ENCODE results near the gene CD276. TPM values are rescaled to one million over a fixed set of nuclear protein-coding genes. Genes with fewer than 3 reads are reported as not detected.
"Not testable (repeated sequence)": the region's sequence is repeated elsewhere in the genome, so short reads cannot be mapped to it uniquely, and the experiment has no call there.

The CD276 gene
- total and polyA plus RNA-seq, 8 donors: 13.9 to 56.0 (median 22.7) TPM

- H3K4me1 ChIP-seq, ATAC-seq, H3K9me3 ChIP-seq, H3K27ac ChIP-seq, H3K27me3 ChIP-seq, FAIRE-seq, H3K36me3 ChIP-seq, H3K4me3 ChIP-seq: not testable (repeated sequence)
- WGBS, 2 donors: 82 to 87% methylated on average over 23 of the region's 23 CpGs
- intact Hi-C loops (cut with DNase I): loop anchor here in 1 of 3 donors (10.0 kb wide), 1 partner anchor 140 kb away; no protein-coding TSS in a partner anchor
- peak in 1 of 6 donors; percentile 53 for DNase-seq
Observed at GRCh38 chr15:73704142-73704868, 20.1 kb downstream of the CD276 start.

GRCh38 chr15:73704869-73705645, 20.9 kb downstream of the CD276 start:
- TF ChIP-seq, protein P1, sequence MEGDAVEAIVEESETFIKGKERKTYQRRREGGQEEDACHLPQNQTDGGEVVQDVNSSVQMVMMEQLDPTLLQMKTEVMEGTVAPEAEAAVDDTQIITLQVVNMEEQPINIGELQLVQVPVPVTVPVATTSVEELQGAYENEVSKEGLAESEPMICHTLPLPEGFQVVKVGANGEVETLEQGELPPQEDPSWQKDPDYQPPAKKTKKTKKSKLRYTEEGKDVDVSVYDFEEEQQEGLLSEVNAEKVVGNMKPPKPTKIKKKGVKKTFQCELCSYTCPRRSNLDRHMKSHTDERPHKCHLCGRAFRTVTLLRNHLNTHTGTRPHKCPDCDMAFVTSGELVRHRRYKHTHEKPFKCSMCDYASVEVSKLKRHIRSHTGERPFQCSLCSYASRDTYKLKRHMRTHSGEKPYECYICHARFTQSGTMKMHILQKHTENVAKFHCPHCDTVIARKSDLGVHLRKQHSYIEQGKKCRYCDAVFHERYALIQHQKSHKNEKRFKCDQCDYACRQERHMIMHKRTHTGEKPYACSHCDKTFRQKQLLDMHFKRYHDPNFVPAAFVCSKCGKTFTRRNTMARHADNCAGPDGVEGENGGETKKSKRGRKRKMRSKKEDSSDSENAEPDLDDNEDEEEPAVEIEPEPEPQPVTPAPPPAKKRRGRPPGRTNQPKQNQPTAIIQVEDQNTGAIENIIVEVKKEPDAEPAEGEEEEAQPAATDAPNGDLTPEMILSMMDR (IDR thresholded peaks at IDR 0.05): peak; percentile 63 to 79 (median 75)
- no peaks in the 10 kb centered on the region for H3K9me3 ChIP-seq
- H3K27me3 ChIP-seq: no peaks in the 10 kb centered on the region
- intact Hi-C loops (cut with DNase I): loop anchor here in 1 of 3 donors (10.0 kb wide), 1 partner anchor 140 kb away; no protein-coding TSS in a partner anchor
- FAIRE-seq (no peak), DNase-seq (peak in 5 of 6 donors; percentile 39 to 84 (median 67)), ATAC-seq (peak; percentile 54 to 84 (median 82))
- 50 to 52% methylated on average over 13 of the region's 13 CpGs for WGBS, 2 donors
- peaks cover 0 to 9% (median 0%) of the 10 kb centered on the region in 3 donors for H3K36me3 ChIP-seq
- H3K4me3 ChIP-seq: no peak overlapping the region
- H3K27ac ChIP-seq: no peak overlapping the region
- H3K4me1 ChIP-seq: no peaks in the 10 kb centered on the region

GRCh38 chr15:73708691-73709090, 24.5 kb downstream of the CD276 start:
- no peak for FAIRE-seq
- DNase-seq: no peak
- Histone ChIP-seq H3K27ac (no peak overlapping the region), H3K4me3 (no peak overlapping the region), H3K9me3 (no peaks in the 10 kb centered on the region), H3K4me1 (no peaks in the 10 kb centered on the region), H3K27me3 (no peaks in the 10 kb centered on the region), H3K36me3 (peaks cover 0 to 22% (median 0%) of the 10 kb centered on the region in 3 donors)
- TF ChIP-seq, protein P1 (IDR thresholded peaks at IDR 0.05): no peak
- intact Hi-C loops (cut with DNase I): loop anchor here in 1 of 3 donors (10.0 kb wide), 1 partner anchor 144 kb away; no protein-coding TSS in a partner anchor
- 93% methylated on average over 6 of the region's 6 CpGs for WGBS, 2 donors
- ATAC-seq: no peak

GRCh38 chr15:73709241-73709640, 25.1 kb downstream of the CD276 start:
- Histone ChIP-seq H3K27ac (no peak overlapping the region), H3K9me3 (no peaks in the 10 kb centered on the region), H3K4me3 (no peak overlapping the region), H3K27me3 (no peaks in the 10 kb centered on the region), H3K4me1 (no peaks in the 10 kb centered on the region), H3K36me3 (peaks cover 0 to 22% (median 0%) of the 10 kb centered on the region in 3 donors)
- intact Hi-C loops (cut with DNase I): loop anchor here in 1 of 3 donors (10.0 kb wide), 1 partner anchor 144 kb away; no protein-coding TSS in a partner anchor
- FAIRE-seq (no peak), ATAC-seq (no peak), DNase-seq (peak in 1 of 6 donors; percentile 38)
- 95 to 99% methylated on average over 6 of the region's 6 CpGs for WGBS, 2 donors
- TF ChIP-seq, protein P1 (IDR thresholded peaks at IDR 0.05): no peak

DNA sequence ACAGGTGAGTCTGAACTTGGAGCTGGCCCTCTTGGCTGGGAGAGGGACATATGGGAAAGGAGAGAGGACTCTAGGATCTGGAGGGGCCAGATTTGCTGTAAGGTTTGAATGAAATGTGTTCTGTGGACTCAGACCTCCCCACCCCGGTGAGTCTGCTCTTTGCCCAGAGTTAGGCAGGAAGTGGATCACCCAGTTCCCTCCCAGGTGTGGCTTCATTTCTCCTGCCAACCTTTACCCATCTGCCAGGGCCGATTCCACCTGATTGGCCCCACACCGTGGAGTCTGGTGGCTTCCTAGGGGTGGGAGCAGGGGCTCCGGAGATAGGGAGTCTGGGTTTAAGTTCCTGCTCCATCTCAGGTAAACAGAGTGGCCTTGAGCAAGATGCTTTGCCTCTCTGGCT, 25.5 kb downstream of the CD276 start:
- no peak overlapping the region for H3K27ac ChIP-seq
- TF ChIP-seq, protein P1 (IDR thresholded peaks at IDR 0.05): no peak
- no peaks in the 10 kb centered on the region for H3K4me1 ChIP-seq
- FAIRE-seq: no peak
- no peak for ATAC-seq
- no peaks in the 10 kb centered on the region for H3K27me3 ChIP-seq
- intact Hi-C loops (cut with DNase I): loop anchor here in 1 of 3 donors (10.0 kb wide), 1 partner anchor 145 kb away; no protein-coding TSS in a partner anchor
- 86 to 93% methylated on average over 4 of the region's 4 CpGs for WGBS, 2 donors
- DNase-seq: no peak
- H3K9me3 ChIP-seq: no peaks in the 10 kb centered on the region
- H3K36me3 ChIP-seq: peaks cover 0 to 22% (median 0%) of the 10 kb centered on the region in 3 donors
- H3K4me3 ChIP-seq: no peak overlapping the region
